SH-SY5Y (cell line): Measurements from ENCODE around the gene ACE.

ENCODE experiments used
- GATA2 ChIP-seq: IDR thresholded peaks from 2 replicates; pipeline ENCODE4 v1.6.1; 2011; ENCODE audit warnings: mild to moderate bottlenecking, low read depth, low read length
- GATA3 ChIP-seq: IDR thresholded peaks from 2 replicates; pipeline ENCODE4 v1.6.1; 2011; ENCODE audit warnings: low read depth, mild to moderate bottlenecking, low read length, moderate library complexity

DNA sequence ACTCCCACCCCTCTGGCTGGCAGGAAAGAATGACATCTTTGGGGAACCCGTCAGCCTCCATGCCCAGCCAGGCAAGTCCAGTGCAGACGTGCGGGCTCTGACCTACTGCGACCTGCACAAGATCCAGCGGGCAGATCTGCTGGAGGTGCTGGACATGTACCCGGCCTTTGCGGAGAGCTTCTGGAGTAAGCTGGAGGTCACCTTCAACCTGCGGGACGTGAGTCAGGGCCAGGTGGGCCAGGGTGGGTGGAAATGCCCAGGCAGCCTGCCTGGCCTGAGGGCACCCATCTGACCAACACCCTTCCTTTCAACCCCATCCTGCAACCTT is 65.3 kb downstream of the ACE start:
- TF ChIP-seq GATA2 = no peak
- no peak for TF ChIP-seq GATA3
